ENCODE measurements around the gene DDX47.
"Not testable (repeated sequence)": the region's sequence is repeated elsewhere in the genome, so short reads cannot be mapped to it uniquely, and the experiment has no call there.

DDX47 gene

DNA sequence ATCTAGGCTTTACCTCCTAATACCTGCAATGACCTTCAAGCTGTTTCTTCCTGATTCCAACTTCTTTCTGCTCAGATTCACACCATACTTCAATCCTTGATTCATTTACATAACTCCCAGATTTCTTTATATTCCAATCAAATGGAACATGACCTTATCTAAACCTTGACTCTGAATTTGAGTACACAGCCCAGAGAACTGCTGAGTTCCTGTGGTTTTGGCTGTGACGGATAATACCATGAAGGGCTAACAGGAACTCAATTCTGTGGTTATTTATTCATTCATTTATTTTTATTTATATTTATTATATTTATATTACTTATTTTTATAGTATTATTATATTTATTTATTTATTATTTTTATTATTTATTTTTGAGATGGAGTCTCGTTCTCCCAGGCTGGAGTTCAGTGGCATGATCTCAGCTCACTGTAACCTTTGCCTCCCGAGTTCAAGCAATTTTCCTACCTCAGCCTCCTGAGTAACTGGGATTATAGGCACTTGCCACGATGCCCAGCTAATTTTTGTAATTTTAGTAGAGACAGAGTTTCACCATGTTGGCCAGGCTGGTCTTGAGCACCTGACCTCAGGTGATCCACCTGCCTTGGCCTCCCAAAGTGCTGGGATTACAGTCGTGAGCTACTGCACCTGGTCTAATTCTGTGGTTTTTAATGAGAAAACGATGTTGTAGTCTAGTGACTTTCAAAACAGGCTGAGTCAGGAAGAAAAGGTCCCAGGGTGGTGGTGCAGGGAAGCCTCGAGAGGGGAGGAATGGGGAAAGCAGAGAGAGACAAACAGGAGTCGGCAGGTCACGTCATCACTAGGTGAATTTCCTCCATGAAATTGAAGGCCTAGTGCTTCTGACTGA, 16.0 kb upstream of the DDX47 start:
- no peak for DNase-seq (ENCODE audit: low read depth in 1 of 2, low spot score in 1 of 2)

DNA sequence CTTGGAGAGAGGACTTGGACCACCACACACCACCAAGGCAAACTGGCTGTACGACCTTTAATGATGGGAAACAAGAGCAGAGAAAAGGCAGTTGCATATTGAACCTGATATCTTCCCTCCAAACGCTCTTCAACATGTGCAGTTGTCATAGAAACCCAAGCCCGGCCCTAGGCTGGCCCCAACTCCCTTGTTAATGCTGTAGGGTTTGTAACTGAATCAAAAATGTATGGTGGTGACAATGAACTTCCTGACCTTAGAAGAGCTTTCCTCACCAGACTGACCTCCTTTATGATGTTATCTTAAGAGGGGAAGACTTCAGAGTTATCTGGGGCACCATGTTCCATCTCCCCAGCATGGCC, 15.4 kb upstream of the DDX47 start:
- no peak for DNase-seq (ENCODE audit: low read depth in 1 of 2, low spot score in 1 of 2)

DNA sequence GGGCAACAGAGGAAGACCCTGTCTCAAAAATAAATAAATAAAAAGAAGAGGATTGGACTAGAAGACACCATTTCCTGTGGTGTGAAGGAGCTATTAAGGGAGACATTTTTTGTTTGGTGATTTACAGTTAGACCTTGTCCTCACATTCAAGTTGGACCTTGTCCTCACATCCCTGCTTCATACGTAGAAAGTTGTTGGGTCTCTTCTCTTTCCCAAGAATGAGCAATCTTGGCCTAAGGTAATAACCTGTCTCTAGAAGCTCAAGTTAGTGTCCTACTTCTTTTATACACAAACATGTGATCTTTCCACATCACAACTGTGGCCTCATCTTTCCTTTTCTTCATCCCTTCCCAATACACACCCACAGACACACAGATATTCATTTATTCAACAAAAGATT, 14.7 kb upstream of the DDX47 start:
- DNase-seq (ENCODE audit: low read depth in 1 of 2, low spot score in 1 of 2) = no peak

DNA sequence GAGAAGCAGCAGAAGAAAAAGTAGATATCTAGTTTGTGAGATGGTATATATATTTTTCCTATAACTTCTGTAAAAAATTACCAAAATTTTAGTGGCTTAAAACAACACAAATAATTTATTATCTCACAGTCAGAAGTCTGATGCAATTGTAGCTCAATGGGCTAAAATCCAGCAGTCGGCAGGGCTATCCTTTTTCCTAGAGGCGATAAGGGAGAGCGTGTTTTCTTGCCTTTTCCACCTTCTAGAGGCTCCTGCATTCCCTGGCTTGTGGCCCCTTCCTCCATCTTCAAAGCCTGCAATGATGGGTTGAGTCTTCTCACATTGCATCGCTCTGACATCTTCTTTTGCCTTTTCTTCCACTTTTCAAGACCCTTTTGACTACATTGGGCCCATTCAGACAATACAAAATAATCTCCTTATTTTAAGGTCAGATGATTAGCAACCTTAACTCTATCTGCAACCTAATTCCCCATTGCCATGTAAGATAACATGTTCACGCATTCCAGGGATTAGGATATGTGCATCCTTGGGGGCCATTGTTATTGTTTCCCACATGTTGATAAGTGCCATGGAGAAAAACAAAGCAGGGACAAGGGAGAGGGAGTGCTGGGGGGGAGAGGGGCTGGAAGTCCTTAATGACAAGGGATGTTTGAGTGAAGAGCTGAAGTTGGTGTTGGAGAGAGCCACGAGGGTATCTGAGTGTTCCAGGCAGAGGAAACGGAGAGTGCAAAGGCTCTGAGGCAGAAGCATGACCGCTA, 13.8 kb upstream of the DDX47 start:
- DNase-seq (ENCODE audit: low read depth in 1 of 2, low spot score in 1 of 2) = no peak

DNA sequence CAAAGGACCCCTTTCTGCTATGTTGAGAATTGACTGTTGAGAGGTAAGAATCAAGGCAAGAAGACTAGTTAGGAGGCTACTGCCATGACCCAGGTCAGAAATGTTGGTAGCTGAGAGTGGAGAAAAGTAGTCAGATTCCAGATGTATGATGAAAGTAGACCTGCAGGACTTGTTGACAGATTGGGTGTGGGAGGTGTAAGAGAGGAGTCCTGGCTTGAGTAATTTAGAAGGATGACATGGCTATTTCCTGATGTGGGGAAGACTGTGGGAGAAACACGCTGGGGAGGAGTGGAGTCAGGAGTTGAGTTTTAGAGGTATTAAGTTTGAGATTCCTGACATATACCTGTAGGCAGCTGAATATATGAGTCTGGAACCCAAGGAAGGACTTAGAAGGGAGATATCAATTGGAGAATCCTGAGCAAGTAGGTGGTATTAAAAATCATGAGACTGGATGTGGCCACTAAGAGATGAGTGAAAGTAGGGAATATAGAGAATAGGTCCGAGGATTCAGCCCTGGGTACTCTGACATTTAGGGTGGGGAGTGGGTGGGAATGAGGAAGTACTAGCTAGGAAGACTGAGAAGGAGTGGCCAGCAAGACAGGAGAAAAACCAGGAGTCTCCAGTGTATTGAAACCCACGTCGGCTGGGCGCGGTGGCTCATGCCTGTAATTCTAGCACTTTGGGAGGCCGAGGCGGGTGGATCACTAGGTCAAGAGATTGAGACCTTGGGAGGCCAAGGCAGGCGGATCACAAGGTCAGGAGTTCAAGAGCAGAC, 12.6 kb upstream of the DDX47 start:
- no peak for DNase-seq (ENCODE audit: low read depth in 1 of 2, low spot score in 1 of 2)

DNA sequence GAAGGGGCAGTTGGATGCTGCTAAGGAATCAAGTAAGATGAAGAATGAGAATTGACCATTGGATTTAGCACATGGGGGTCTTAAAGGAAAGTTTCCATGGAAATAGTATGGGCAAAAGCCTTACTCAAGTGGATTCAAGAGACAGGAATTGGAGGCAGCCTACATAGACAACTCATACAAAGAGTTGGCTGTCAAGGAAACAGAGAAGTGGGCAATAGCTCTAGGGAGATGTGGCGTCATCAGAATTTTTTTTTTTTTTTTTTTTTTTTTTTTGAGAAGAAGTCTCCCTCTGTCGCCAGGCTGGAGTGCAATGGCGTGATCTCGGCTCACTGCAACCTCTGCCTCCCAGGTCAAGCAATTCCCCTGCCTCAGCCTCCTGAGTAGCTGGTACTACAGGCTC, 11.5 kb upstream of the DDX47 start:
- not testable (repeated sequence) for DNase-seq (ENCODE audit: low read depth in 1 of 2, low spot score in 1 of 2)

DNA sequence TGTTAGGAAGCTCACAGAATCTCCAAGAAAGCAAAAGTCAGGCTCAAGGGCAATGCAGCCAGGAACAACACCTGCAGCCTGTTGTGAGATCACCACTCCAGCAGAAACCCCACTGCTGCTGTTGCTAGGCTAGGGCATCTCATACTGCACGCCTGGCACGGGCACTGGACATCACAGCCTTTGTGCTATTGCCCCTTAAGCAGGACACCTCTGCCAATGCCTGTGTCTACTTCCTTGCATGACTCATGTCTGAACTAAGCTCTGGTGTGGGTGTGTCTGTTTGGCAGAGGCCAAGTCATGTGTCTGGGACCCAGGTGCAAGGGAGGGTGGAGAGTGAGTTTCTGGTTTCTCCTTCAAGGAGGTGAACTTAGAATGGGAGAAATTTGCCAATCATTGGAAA, 10.0 kb upstream of the DDX47 start:
- DNase-seq (ENCODE audit: low read depth in 1 of 2, low spot score in 1 of 2) = peak in 1 of 2 donors; percentile 37

DNA sequence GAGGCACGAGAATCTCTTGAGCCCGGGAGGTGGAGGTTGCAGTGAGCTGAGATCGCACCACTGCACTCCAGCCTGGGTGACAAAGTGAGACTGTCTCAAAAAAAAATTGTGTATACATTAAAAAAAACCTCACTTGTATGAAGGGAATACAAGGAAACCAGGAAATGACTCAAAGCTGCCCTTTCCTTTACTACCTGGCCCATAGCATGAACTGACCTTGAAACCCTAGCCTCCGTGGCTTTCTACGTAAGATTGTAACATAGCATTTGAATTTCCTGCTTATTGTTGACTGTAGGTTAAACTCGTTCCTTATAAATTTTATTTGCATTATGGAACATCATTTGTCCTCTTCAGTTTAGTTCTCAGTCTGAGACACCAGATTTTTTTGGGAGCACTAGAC, 9.1 kb upstream of the DDX47 start:
- no peak for DNase-seq (ENCODE audit: low read depth in 1 of 2, low spot score in 1 of 2)

DNA sequence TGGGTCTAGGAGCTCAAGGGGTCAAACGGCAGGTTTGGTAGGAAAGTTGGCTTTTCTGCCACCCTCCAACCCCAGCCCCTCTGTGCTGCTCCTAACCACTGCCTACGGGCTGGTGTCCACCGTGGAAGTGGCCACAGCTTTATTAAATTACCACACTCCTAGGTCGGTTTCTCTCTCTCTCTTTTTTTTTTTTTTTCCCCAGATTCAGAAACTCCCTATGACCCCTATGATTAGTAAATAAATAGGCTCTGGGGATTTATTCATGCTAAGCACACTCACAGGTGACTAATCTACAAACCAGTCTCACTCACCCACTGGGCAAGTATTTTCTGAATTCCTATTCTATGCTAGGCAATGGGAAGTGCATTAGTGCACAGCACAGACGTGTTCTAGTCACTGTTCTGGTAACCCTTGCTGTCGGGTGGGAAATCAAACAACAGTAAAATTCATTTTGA, 8.7 kb upstream of the DDX47 start:
- DNase-seq (ENCODE audit: low read depth in 1 of 2, low spot score in 1 of 2) = no peak

DNA sequence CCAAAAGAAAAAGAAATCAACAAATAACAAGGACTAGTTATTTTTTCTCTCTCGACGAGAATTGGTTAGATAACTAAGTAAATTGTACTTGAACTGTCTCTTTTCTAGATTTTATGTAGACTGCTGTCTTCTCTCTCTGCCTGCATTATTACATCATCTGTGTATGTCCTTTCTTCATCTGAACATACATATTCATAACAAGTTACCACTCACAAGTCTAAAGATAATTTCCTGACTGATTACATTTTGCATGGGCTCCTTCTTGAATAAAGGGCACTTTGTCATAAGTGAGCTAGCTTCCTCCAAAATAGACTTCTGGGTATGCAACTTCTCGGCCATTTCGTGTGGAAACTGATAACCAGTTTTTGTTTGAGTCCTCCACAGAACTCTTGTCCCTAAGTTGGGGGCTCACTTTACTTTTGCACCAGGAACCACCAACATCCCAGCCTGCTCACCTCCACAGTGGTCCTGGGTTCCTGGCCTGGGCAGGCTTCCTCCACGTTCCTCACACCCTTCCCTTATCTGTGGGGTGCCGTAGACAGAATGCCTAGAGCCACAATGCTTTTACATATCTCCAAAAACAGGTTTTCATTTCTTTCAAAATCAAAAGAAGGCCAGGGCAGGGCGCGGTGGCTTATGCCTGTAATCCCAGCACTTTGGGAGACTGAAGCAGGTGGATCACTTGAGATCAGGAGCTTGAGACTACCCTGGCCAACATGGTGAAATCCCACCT, 6.2 kb upstream of the DDX47 start:
- DNase-seq (ENCODE audit: low read depth in 1 of 2, low spot score in 1 of 2) = no peak

DNA sequence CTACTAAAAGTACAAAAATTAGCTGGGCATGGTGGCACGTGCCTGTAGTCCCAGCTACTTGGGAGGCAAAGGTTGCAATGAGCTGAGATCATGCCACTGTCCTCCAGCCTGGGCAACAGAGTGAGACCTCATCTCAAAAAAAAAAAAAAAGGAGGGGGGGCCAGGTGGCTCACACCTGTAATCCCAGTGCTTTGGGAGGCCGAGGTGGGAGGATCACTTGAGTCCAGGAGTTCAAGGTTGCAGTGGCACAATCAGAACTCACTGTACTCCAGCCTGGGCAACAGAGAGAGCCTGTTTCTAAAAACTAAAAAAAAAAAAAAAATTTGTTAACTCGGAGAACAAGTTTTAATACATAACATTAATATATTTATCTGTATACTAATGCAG, 5.6 kb upstream of the DDX47 start:
- DNase-seq (ENCODE audit: low read depth in 1 of 2, low spot score in 1 of 2) = not testable (repeated sequence)

DNA sequence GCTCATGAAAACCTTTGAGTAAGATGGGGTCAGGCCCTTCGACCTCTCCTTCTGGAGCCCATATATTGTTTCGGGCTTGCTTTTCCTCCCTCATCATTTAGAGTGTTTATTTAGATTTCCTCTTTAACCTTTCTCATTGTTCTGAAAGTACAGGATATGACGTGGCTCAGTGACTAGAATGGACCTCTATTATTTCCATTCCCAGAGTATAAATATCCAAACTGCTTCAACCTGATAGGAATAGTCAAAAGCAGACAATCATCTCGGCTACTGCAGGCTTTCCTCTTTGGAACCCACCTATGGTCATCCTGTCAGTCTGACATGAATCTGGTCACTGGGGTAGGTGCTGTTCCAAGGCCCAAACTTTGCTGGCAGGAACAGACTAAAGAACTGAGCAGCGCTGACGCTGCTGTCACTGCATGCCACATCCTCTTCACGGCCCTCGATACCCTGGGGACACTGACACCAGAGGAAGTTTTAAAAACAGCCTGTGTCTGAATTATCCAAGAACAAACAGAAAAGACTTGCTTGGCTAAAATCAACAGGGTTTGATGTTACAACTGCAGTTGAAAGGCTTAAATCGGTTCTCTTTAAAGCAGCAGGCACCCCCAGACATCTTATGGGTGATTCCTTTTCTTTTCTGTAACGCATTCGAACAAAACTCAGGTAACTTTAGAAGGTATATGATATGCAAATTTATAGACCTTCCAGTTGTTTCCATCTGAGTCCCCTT, 5.0 kb upstream of the DDX47 start:
- peak in 1 of 2 donors; percentile 36 for DNase-seq (ENCODE audit: low read depth in 1 of 2, low spot score in 1 of 2)

DNA sequence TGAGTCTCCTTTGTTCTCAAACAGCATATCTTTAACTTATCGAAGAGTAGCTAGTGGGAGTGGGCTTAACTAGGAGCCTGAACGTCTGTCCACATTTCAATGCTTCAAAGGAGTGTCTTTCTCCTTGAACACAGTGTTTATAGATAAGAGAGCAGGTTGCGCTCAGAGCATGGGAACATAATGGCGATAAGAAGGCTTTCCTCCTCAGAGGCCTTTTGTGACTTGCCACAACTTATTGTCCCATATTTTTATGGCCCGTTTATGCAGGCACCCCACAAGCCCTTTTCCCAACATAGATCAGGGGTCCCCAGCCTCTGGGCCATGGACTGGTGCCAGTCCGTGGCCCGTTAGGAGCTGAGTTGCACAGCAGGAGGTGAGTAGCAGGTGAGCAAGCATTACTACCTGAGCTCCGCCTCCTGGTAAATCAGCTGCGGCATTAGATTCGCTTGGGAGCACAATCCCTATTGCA, 2.6 kb upstream of the DDX47 start:
- no peak for DNase-seq (ENCODE audit: low read depth in 1 of 2, low spot score in 1 of 2)

DNA sequence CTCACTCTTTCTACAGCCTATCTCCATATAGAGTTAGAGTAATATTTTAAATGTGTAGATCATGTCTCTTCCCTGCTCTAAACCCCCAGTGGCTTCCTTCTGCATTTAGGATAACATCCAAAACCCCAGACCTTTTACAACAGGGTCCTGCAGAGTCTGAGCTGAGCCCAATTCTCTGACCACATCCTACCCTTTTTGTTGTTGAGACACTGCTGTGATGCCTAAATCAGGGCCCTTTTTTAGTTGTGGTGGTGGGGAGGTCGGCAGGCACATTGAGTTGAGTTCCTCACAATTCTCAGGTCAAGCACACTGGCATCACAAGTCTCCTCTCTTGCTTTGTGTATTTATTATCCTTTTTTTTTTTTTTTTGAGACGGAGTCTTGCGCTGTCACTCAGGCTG, 1.8 kb upstream of the DDX47 start:
- no peak for DNase-seq (ENCODE audit: low read depth in 1 of 2, low spot score in 1 of 2)

DNA sequence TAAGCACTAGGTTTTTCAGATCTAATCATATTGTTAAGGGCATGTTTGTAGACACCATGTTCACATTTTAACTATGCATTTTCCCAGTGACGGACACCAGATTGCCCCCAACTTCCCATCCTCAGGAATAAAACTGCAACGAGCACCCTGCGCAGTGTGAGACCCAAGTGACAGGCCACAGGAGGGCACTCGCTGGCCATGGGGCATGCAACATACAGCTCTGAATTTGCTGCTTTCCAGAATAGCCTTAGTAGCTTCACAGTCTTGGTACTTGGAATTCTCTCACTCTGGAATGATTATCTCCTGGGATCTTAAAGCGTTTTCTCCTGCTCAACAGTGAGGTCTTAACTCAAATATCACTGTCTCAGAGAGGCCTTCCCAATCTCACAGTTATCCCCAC, 972 bp upstream of the DDX47 start:
- no peak for DNase-seq (ENCODE audit: low read depth in 1 of 2, low spot score in 1 of 2)

DNA sequence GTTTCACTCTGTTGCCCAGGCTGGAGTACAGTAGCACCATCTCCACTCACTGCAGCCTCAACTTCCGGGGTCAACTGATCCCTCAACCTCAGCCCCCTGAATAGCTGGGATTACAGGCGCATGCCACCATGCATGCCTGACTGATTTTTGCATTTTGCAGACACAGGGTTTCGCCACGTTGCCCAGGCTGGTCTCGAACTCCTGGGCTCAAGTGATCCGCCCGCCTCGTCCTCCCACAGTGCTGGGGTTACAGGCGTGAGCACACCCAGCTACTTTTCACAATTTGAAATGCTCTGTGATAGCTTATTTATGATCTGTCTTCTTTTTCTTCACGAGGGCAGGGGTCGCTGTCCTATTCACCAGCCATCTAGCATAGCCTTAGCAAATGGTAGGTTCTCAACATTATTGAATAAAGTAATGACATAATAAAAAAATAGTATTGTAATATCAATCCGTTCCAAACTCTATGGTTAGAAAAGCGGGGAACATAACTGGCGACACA, 477 bp upstream of the DDX47 start:
- no peak for DNase-seq (ENCODE audit: low read depth in 1 of 2, low spot score in 1 of 2)

DNA sequence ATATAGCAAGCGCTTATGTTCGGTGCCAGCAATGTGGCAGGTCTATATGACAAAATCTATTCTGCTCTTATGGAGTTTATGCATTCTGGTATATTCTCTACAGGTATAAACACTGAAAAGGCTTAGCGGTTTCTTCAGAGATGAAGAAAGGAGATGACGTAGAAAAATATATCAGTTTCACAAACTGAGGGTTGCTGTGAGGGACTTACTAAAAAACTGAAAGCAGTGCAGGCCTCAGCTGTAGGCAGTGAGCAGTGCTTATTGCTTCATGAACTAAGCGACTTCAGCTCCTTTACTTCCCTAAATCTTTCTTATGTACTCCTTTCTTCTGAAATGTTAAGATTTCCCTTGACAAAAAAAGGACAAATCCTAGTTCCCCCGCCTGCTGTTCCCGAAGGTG, 4.5 kb downstream of the DDX47 start:
- DNase-seq (ENCODE audit: low read depth in 1 of 2, low spot score in 1 of 2) = no peak

DNA sequence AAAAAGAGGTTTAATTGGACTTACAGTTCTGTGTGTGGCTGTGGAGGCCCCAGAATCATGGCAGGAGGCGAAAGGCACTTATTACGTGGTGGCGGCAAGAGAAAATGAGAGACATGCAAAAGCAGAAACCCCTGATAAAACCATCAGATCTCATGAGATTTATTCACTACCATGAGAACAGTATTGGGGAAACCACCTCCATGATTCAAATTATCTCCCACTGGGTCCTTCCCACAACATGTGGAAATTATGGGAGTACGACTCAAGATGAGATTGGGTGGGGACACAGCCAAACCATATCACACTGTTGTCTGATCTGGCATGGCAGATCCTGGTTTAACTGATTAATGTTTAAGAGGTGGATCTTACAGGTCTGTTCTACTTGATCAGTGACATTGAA, 5.6 kb downstream of the DDX47 start:
- DNase-seq (ENCODE audit: low read depth in 1 of 2, low spot score in 1 of 2) = no peak

DNA sequence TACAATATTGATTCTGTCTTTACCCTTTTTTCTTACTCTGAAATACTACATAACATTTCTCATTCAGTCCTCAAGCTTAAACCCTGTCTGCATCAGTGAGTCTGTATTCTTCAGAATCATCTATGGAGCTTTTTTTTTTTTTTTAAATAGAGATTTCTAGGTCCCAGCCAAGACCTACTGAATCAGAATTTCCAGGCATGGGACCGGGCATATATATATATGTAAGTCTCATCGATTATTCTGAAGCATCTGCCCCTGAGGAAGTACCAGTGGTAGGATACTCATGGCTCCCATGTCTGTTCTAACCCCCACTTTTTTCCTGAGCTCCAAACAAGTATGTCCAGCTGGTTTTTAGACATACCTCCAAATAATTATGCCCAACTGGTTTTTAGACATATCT, 6.1 kb downstream of the DDX47 start:
- DNase-seq (ENCODE audit: low read depth in 1 of 2, low spot score in 1 of 2) = no peak

DNA sequence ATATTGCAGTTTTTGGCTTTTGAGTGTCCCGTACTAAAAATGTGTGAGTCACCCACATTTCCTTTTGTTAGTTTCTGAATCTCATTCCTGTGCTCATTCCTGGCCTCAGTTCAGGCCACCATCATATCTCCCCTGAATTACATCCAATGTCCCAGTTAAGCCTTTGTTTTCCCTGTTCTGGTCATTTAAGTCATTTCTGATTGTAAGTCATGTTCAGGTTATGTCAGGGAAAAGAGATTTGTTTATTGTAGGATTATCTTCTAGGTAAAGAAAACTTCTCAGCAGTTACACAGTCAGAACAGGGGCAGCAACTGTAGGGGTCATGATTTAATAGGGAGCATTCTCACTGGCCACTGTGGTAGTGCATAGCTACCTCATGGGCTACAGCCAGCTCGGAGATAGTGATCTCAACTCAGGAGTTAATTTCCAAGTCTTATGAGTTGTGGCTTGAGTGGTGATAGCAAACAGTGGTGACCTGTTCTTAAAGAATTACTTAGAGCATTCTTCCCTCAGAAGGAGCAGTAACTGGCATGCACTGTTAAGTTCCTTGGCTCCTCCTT, 6.7 kb downstream of the DDX47 start:
- DNase-seq (ENCODE audit: low read depth in 1 of 2, low spot score in 1 of 2) = no peak

Data from activated CD4-positive, alpha-beta T cell treated with anti-CD3 and anti-CD28 coated beads, Interleukin-2, amount 50 U/mL, for 24 hours (primary cell).